RWPE2 (cell line): Measurements from ENCODE around the gene PSME2.

ENCODE experiments used
- ATAC-seq: fragments of 200-7000 bp; cut with Tn5 transposase; 3 replicates; pipeline ENCODE4 v1.9.1; 2021; ENCODE audit warnings: low read depth
- DNase-seq: peaks from one replicate; pipeline ENCODE4 v3.0.0-alpha.2; 2020; ENCODE audit warnings: low spot score
- H3K27ac ChIP-seq: fragments of 450-650 bp; 2 replicates; pipeline ENCODE4 v1.5.1; 2017; ENCODE audit warnings: mild to moderate bottlenecking; ENCODE audit not compliant: poor library complexity, severe bottlenecking
- H3K27me3 ChIP-seq: fragments of 250-450 bp; sonication (Bioruptor Pico); 2 replicates; pipeline ENCODE4 v1.5.1; 2021; ENCODE audit warnings: mild to moderate bottlenecking, moderate library complexity; ENCODE audit not compliant: insufficient read depth, poor library complexity, severe bottlenecking
- H3K36me3 ChIP-seq: fragments of 250-450 bp; sonication (Bioruptor Pico); 2 replicates; pipeline ENCODE4 v1.5.1; 2020; ENCODE audit warnings: low read depth, mild to moderate bottlenecking, moderate library complexity
- H3K4me1 ChIP-seq: fragments of 250-450 bp; sonication (Bioruptor Pico); 2 replicates; pipeline ENCODE4 v1.5.1; 2021; ENCODE audit warnings: mild to moderate bottlenecking, moderate library complexity; ENCODE audit not compliant: insufficient read depth, poor library complexity, severe bottlenecking
- H3K4me3 ChIP-seq: fragments of 250-450 bp; sonication (Bioruptor Pico); 2 replicates; pipeline ENCODE4 v1.5.1; 2021; ENCODE audit warnings: mild to moderate bottlenecking, moderate library complexity; ENCODE audit not compliant: severe bottlenecking
- H3K9me3 ChIP-seq: fragments of 250-450 bp; sonication (Bioruptor Pico); 2 replicates; pipeline ENCODE4 v1.5.1; 2021; ENCODE audit warnings: mild to moderate bottlenecking, moderate library complexity; ENCODE audit not compliant: severe bottlenecking
- TF ChIP-seq, protein P1 (sequence below): fragments of 450-650 bp; IDR thresholded peaks from one replicate; pipeline ENCODE4 v1.5.1; 2017; ENCODE audit warnings: mild to moderate bottlenecking, moderate library complexity; ENCODE audit not compliant: poor library complexity, severe bottlenecking

PSME2 gene

GRCh38 chr14:24145690-24146452 lies 539 bp downstream of the PSME2 start:
- TF ChIP-seq, protein P1, sequence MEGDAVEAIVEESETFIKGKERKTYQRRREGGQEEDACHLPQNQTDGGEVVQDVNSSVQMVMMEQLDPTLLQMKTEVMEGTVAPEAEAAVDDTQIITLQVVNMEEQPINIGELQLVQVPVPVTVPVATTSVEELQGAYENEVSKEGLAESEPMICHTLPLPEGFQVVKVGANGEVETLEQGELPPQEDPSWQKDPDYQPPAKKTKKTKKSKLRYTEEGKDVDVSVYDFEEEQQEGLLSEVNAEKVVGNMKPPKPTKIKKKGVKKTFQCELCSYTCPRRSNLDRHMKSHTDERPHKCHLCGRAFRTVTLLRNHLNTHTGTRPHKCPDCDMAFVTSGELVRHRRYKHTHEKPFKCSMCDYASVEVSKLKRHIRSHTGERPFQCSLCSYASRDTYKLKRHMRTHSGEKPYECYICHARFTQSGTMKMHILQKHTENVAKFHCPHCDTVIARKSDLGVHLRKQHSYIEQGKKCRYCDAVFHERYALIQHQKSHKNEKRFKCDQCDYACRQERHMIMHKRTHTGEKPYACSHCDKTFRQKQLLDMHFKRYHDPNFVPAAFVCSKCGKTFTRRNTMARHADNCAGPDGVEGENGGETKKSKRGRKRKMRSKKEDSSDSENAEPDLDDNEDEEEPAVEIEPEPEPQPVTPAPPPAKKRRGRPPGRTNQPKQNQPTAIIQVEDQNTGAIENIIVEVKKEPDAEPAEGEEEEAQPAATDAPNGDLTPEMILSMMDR: no peak
- H3K9me3 ChIP-seq: no peaks in the 10 kb centered on the region
- H3K4me1 ChIP-seq: peaks cover 10% of the 10 kb centered on the region
- H3K27ac ChIP-seq: peak overlapping the region; percentile 81
- peak; percentile 0; the same call in 1 of the 3 replicates for ATAC-seq
- no peak for DNase-seq
- H3K36me3 ChIP-seq: peaks cover 45% of the 10 kb centered on the region
- H3K27me3 ChIP-seq: no peaks in the 10 kb centered on the region
- peak overlapping the region; percentile 75 for H3K4me3 ChIP-seq

DNA sequence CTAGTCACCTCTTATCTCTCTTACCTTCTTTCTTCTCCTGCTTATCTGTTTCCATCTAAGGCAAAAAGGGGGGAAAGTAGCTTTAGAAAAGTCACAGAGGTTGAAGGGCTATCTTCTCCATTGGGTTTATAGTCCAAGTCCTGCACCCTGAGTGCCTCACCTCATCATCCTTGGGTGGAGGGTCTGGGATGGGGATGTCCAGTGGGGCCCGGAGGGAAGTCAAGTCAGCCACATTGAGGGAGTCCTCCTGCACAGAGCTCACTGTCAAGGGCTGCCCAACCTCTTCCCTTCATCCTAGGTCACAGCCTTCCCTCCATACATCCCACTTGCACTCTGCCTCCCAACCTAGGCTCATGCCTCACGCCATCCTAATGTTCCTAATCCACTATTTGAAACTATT lies 1.2 kb downstream of the PSME2 start:
- no peaks in the 10 kb centered on the region for H3K9me3 ChIP-seq
- H3K27ac ChIP-seq: peak overlapping the region; percentile 81
- DNase-seq: no peak
- H3K36me3 ChIP-seq: peaks cover 39% of the 10 kb centered on the region
- TF ChIP-seq, protein P1: no peak
- no peaks in the 10 kb centered on the region for H3K27me3 ChIP-seq
- peaks cover 10% of the 10 kb centered on the region for H3K4me1 ChIP-seq
- ATAC-seq: no peak
- H3K4me3 ChIP-seq: peak overlapping the region; percentile 75

DNA sequence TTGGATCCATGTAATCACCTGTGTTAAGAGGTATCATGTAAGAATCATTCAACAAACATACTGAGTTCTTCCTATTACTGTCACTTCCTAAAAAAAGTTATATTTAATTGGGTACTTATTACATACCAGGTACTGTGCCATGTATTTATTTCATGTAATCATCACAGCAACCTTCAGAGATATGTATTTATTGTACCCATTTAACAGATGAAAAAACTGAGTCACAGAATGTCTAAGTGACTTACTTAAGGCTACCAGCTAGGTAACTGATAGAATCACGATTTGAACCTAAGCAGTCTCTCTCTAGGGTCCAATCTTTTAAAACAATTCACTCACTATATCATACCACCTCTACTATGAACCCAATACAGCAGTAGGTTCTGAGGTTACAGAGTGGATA lies 2.0 kb downstream of the PSME2 start:
- no peaks in the 10 kb centered on the region for H3K9me3 ChIP-seq
- no peak for ATAC-seq
- H3K27me3 ChIP-seq: no peaks in the 10 kb centered on the region
- peaks cover 39% of the 10 kb centered on the region for H3K36me3 ChIP-seq
- TF ChIP-seq, protein P1: no peak
- no peak for DNase-seq
- H3K27ac ChIP-seq: no peak overlapping the region
- H3K4me1 ChIP-seq: peaks cover 15% of the 10 kb centered on the region
- no peak overlapping the region for H3K4me3 ChIP-seq

DNA sequence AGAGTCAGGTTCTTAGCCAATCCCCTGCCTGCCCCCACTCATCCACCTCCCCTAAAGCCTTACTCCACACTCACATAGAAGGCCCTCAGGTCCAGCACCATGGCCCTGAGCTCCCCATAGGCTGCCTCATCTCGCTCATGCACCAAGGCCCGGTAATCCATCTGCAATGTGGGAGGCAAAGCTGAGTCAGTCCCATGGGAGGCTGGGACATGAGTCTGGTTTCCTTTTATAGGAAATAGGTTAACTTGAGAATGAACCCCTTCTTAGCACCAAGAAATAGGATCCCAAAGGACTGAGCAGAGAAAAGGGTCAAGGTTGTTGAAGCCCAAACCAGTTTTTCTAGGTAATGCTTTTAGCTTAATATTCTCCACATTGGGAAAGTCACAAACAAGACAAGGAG lies 2.9 kb downstream of the PSME2 start:
- H3K9me3 ChIP-seq: no peaks in the 10 kb centered on the region
- H3K27ac ChIP-seq: no peak overlapping the region
- peaks cover 39% of the 10 kb centered on the region for H3K36me3 ChIP-seq
- no peak for DNase-seq
- no peaks in the 10 kb centered on the region for H3K27me3 ChIP-seq
- H3K4me1 ChIP-seq: peaks cover 15% of the 10 kb centered on the region
- no peak for ATAC-seq
- no peak overlapping the region for H3K4me3 ChIP-seq
- TF ChIP-seq, protein P1: no peak
